Measurements from ENCODE around the gene LVRN. TPM values are rescaled to one million over a fixed set of nuclear protein-coding genes. Genes with fewer than 3 reads are reported as not detected.

The LVRN gene
- total and polyA plus RNA-seq, 3 experiments from 2014 or later: 0.18 TPM; not detected in 2

DNA sequence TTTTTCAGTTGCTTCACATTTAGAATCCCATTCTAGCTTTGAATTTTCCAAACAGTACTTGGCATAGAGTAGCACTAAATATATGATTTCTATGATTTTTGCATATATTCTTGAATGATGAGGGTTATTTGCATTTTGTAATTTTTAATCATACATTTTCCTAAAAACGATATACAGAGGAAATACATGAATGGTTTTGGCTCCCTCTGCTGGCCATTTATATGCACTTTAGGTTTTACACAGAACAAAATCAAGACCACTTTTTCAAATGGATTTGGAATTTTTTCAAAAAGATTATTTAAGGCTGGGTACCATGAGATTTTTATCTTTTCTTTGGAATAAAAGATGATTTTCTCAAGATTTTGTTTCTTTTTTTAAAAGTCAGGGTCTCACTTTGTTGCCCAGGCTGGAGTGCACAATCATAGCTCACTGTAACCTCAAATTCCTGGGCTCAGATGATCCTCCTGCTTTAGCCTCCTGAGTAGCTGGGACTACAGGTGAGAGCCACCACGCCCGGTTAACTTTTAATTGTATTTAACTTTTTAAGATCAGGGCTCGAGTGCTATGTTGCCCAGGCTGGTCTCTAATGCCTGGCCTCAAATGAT is 105.9 kb downstream of the LVRN start:
- Histone ChIP-seq H3K27me3 (ENCODE audit: insufficient read depth, low read length, poor library complexity, severe bottlenecking) (no peaks in the 10 kb centered on the region), H3K36me3 (ENCODE audit: insufficient read depth, low read length) (no peaks in the 10 kb centered on the region), H3K4me1 (ENCODE audit: insufficient read depth, low read length) (no peaks in the 10 kb centered on the region), H3K4me3 (ENCODE audit: low read length) (no peak overlapping the region), H3K27ac (ENCODE audit: low read depth, low read length) (no peak overlapping the region), H3K9me3 (ENCODE audit: low read length) (no peaks in the 10 kb centered on the region)
- no peaks in the 10 kb centered on the region for H3K9me3 Mint-ChIP-seq
- no peak overlapping the region for H3K27ac Mint-ChIP-seq
- no peak overlapping the region for H3K4me3 Mint-ChIP-seq
- ChIA-PET POLR2A (no interaction called here), CTCF (interaction anchor here (0.5 to 2.9 kb wide), 7 partner anchors 12 to 439 kb away, joined by 3 to 18 read pairs (median 4); no protein-coding TSS in a partner anchor)
- no peaks in the 10 kb centered on the region for H3K36me3 Mint-ChIP-seq
- DNase-seq: peak in 3 of 5 donors; percentile 17 to 39 (median 23)
- peaks cover 2 to 46% of the 10 kb centered on the region in 2 donors for H3K27me3 Mint-ChIP-seq
- H3K4me1 Mint-ChIP-seq: peaks cover 0 to 4% (median 0%) of the 10 kb centered on the region in 3 donors

DNA sequence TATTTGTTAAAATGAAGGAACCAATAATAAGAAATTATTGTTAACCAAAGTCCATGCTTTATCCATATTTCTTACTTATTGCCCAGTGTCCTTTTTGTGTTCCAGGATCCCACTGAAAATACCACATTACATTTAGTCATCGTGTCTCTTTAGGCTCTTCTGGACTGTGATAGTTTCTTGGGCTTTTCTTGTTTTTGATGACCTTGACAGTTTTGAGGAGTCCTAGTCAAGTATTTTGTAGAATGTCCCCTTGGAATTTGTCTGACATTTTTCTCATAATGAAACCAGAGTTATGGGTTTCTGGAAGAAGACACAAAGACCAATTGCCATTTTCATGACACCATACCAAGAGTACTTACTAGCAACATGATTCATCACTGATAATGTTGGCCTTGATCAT is 108.9 kb downstream of the LVRN start:
- peaks cover 4 to 17% (median 5%) of the 10 kb centered on the region in 3 donors for H3K4me1 Mint-ChIP-seq
- no peaks in the 10 kb centered on the region for H3K9me3 Mint-ChIP-seq
- ChIA-PET CTCF (no interaction called here), POLR2A (no interaction called here)
- peaks cover 5 to 42% of the 10 kb centered on the region in 2 donors for H3K27me3 Mint-ChIP-seq
- H3K27me3 ChIP-seq (ENCODE audit: insufficient read depth, low read length, poor library complexity, severe bottlenecking): no peaks in the 10 kb centered on the region
- H3K9me3 ChIP-seq (ENCODE audit: low read length): no peaks in the 10 kb centered on the region
- H3K36me3 ChIP-seq (ENCODE audit: insufficient read depth, low read length): no peaks in the 10 kb centered on the region
- no peaks in the 10 kb centered on the region for H3K4me1 ChIP-seq (ENCODE audit: insufficient read depth, low read length)
- DNase-seq: no peak
- H3K27ac Mint-ChIP-seq: no peak overlapping the region
- no peak overlapping the region for H3K4me3 Mint-ChIP-seq
- no peak overlapping the region for H3K4me3 ChIP-seq (ENCODE audit: low read length)
- H3K36me3 Mint-ChIP-seq: no peaks in the 10 kb centered on the region
- no peak overlapping the region for H3K27ac ChIP-seq (ENCODE audit: low read depth, low read length)

DNA sequence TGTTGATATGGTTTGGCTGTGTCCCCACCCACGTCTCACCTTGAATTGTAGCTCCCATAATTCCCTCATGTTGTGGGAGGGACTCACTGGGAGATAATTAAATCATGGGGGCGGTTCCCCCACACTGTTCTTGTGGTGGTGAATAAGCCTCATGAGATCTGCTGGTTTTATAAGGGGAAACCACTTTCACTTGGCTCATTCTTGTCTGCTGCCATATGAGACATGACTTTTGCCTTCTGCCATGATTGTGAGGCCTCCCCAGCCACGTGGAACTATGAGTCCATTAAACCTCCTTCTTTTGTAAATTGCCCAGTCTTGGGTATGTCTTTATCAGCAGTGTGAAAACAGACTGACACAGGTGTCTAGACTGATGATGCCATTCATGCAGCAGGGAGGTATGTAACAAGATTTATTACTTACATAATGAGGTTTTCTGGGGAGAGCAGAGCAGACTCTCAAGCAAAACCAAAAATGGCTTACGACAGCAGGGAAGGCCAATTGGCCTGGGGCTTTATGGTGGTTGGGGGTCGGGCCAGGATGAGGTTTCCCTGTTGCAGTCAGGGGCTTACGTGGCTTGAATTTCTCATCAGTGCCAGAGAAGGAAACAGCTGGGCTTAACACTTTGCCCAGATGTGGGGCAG is 113.0 kb downstream of the LVRN start:
- H3K4me3 Mint-ChIP-seq: no peak overlapping the region
- no peak overlapping the region for H3K4me3 ChIP-seq (ENCODE audit: low read length)
- no peaks in the 10 kb centered on the region for H3K9me3 ChIP-seq (ENCODE audit: low read length)
- peaks cover 4 to 16% (median 5%) of the 10 kb centered on the region in 3 donors for H3K4me1 Mint-ChIP-seq
- no peak overlapping the region for H3K27ac ChIP-seq (ENCODE audit: low read depth, low read length)
- peaks cover 0 to 5% (median 0%) of the 10 kb centered on the region in 3 donors for H3K36me3 Mint-ChIP-seq
- no peaks in the 10 kb centered on the region for H3K4me1 ChIP-seq (ENCODE audit: insufficient read depth, low read length)
- no peak for DNase-seq
- no peaks in the 10 kb centered on the region for H3K36me3 ChIP-seq (ENCODE audit: insufficient read depth, low read length)
- POLR2A ChIA-PET: no interaction called here
- CTCF ChIA-PET: interaction anchor here (1.4 kb wide), 1 partner anchor 11 kb away, joined by 3 read pairs; no protein-coding TSS in a partner anchor
- H3K9me3 Mint-ChIP-seq: no peaks in the 10 kb centered on the region
- H3K27ac Mint-ChIP-seq: peak overlapping the region in 2 of 8 donors; percentile 24 to 36
- no peaks in the 10 kb centered on the region for H3K27me3 ChIP-seq (ENCODE audit: insufficient read depth, low read length, poor library complexity, severe bottlenecking)
- H3K27me3 Mint-ChIP-seq: peaks cover 3 to 25% of the 10 kb centered on the region in 2 donors

DNA sequence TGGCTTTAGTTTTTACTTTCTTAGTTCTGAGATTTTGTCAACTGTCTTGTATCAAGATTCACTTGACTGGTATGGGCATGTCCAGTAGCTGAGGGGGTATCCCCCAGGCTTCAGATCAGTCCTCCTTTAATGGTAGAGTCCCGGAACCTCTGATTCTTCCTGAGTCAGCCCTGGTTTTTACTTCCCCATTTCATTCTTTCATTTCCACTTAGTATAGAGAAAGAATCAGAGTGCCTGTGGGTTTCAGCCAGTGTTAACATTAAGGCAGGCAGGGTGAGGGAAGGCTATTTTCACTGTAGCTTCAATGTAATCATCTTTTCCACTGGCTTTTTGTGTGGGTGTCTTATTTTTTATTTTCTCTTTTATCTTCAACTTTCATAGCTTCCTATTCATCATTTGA is 114.2 kb downstream of the LVRN start:
- H3K4me3 Mint-ChIP-seq: no peak overlapping the region
- peak overlapping the region in 1 of 8 donors; percentile 20 for H3K27ac Mint-ChIP-seq
- H3K9me3 ChIP-seq (ENCODE audit: low read length): no peaks in the 10 kb centered on the region
- POLR2A ChIA-PET: interaction anchor here (0.7 kb wide), 1 partner anchor 235 kb away, joined by 3 read pairs; the partner anchor contains the start of genes AP3S1 and ATG12
- no peaks in the 10 kb centered on the region for H3K9me3 Mint-ChIP-seq
- H3K27ac ChIP-seq (ENCODE audit: low read depth, low read length): no peak overlapping the region
- H3K36me3 ChIP-seq (ENCODE audit: insufficient read depth, low read length): no peaks in the 10 kb centered on the region
- no peak overlapping the region for H3K4me3 ChIP-seq (ENCODE audit: low read length)
- peaks cover 6 to 16% (median 11%) of the 10 kb centered on the region in 3 donors for H3K4me1 Mint-ChIP-seq
- CTCF ChIA-PET: interaction anchor here (1.4 kb wide), 1 partner anchor 12 kb away, joined by 3 read pairs; no protein-coding TSS in a partner anchor
- no peak for DNase-seq
- peaks cover 3 to 20% of the 10 kb centered on the region in 2 donors for H3K27me3 Mint-ChIP-seq
- peaks cover 0 to 5% (median 2%) of the 10 kb centered on the region in 3 donors for H3K36me3 Mint-ChIP-seq
- no peaks in the 10 kb centered on the region for H3K27me3 ChIP-seq (ENCODE audit: insufficient read depth, low read length, poor library complexity, severe bottlenecking)
- no peaks in the 10 kb centered on the region for H3K4me1 ChIP-seq (ENCODE audit: insufficient read depth, low read length)

Other genes starting within 250 kb of the LVRN start
- gene CDO1, start 145.8 kb upstream of the LVRN start, total RNA-seq: under 1 TPM in 1 of 2 experiments, not detected in 1; 0.16 TPM
- gene CDO1, start 145.8 kb upstream of the LVRN start, polyA plus RNA-seq: not detected
- gene ATG12, start 120.9 kb upstream of the LVRN start, total RNA-seq: 10 to 100 TPM; 39.4 to 44.6 TPM
- gene ATG12, start 120.9 kb upstream of the LVRN start, polyA plus RNA-seq: 114 TPM
- gene AP3S1, start 120.5 kb upstream of the LVRN start, total RNA-seq: 10 to 100 TPM; 62.1 to 73.6 TPM
- gene AP3S1, start 120.5 kb upstream of the LVRN start, polyA plus RNA-seq: 77.5 TPM
- gene ARL14EPL, start 70.0 kb downstream of the LVRN start, total RNA-seq: not detected
- not detected for gene ARL14EPL, start 70.0 kb downstream of the LVRN start, polyA plus RNA-seq
- 10 to 100 TPM; 13.8 to 17.4 TPM for gene COMMD10, start 122.5 kb downstream of the LVRN start, total RNA-seq
- gene COMMD10, start 122.5 kb downstream of the LVRN start, polyA plus RNA-seq: 35.9 TPM

Measured in CD8-positive, alpha-beta memory T cell (primary cell).